GM19463 (cell line): ENCODE measurements around the gene GHRHR.

Experiments used
- ATAC-seq: cut with Tn5 transposase; IDR thresholded peaks from one replicate; pipeline ENCODE4 v1.9.1; 2021; ENCODE audit warnings: mild to moderate bottlenecking, moderate library complexity; ENCODE audit not compliant: unreplicated experiment

Gene GHRHR

DNA sequence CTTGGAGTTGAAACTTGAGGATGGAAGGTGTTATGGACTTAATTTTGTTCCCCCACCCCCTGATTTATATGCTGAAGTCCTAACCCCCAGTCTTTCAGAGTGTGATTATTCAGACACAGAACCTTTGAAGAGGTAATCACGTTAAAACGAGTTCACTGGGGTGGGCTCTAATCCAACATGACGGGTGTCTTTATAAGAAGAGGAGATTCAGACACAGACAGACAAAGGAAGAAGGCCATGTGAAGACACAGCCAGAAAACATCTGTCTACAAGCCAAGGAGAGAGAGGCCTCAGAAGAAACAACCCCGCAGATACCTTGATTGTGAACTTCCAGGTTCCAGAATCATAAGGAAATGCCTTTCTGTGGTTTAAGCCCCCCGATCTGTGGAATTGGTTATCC, 37.0 kb downstream of the GHRHR start:
- ATAC-seq: no peak

DNA sequence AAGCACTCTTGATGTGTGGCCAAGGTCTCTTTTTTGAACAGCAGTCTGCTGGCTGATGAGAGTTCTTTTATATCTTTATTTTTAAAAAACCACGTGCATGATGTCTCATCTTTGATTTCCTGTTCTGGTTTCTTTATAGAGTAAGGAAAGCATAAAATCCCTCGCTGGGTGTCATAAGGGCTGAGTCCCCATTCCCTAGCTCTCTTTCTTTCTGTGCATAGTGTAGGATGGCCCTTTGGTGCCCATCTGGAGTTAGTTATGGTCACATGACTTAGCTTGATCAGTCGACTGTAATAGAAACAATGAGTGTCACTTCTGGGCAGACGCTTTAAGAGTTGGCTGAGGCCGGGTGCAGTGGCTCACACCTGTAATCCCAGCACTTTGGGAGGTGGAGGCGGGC, 38.5 kb downstream of the GHRHR start:
- no peak for ATAC-seq

DNA sequence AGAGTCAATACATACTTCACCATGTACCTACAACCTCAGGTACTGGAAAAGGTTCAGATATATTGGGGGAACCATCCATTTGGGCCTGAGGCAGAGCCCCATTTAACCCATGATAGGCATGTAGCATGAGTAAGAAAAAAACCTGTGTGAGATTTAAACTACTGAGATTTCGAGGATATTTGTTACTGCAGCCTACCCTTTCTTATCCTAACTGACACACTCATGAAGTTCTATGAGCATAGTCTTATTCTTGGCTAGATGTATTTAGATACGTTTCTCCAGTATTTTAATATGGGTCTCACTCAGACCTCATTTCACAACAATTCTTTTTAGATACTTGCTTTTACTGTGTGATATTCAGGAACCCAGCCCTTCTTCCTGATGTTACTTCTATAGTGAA, 39.3 kb downstream of the GHRHR start:
- ATAC-seq: no peak

DNA sequence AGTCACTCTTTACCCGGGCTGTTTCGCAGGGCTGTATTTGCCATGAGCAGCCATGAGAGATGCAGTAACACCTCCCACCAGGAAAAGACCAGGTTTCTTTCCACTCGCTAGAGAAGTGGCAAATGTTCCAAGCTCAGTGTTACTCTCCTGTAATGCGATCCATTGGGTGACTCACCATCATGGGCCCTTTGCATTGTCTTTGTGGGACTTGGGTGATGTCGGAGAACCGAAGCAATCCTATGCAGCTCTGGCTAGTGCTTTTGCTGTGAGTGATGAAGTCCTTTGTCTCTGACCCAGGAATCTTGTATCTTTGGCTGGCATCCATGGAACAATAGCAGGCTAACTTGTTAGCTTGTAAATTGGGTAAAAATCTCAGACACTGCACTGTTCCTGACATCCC, 40.0 kb downstream of the GHRHR start:
- no peak for ATAC-seq

DNA sequence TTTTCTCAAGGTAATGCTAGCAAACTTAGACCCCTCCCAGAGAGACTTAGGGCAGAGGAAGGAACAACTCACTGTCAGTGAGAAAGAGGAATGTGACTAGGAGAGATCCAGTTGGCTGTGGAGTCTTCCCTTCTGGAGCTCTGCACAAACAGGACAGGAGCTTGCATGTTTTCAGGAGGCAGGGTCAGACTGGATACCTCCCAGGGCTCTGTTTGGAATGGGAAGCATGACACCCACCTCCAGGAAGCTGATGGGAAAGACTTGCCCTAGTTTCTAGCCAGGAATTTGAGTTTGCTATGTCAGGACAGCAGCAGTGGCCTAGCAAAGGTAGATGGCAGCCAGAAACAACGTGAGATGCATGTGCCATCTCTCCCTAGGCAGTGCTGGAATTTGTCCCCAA, 40.6 kb downstream of the GHRHR start:
- ATAC-seq: no peak

DNA sequence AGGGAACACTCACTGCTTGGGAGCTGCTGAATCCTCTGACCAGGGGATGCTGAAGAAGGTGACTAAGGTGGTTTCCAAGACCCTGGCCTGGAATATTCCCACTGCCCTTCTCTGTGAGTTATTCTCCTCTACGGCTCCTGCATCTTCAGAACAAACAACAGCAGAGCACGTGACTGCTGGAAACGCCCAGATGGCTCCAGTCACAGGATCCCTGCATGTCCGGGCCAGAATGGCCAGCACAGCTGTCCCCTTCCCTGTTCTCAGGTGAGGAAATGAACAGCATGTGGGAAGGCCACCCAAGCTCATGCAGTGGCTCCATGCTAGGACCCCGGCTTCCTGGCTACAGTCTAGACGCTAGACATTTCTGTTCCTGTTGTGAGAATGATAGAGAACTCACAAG, 43.1 kb downstream of the GHRHR start:
- ATAC-seq: no peak

DNA sequence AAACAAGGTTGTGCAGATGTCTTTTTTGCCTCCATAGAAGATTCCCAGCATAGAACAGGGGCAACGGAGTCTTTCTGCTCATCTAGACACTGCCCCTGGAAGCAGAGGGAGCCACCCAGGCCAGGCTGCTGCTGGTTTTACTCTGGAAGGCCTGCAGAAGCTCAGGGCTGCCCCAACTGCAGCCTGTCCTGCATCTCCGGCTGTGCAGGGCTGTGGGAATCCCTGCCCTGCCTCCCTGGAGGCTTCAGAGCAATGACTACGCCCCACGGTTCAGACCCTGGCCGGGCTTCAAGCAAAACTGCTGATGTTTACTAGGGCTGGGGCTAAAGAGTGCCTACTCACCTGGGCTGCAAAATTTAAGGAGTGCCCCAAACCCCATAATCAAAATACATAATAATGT, 43.9 kb downstream of the GHRHR start:
- no peak for ATAC-seq

DNA sequence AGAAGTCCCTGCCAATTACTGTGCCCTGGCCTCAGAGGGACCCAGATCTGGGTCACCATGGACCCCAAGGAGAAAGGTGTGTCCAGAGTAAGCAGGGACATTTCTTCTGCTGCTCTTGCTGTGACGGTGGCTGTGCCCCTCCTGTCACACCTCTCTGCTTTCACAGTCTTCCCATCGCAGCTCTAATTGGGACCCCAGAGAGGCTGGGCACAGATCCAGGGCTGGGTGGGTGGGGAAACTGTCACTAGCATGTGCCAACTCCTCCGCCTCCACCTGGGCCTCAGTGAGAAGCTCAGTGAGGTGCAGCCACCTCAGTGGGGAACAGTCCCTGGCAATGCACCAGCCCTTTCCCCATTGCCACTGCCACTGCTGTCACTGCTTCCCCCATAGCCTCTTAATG, 51.1 kb downstream of the GHRHR start:
- no peak for ATAC-seq

DNA sequence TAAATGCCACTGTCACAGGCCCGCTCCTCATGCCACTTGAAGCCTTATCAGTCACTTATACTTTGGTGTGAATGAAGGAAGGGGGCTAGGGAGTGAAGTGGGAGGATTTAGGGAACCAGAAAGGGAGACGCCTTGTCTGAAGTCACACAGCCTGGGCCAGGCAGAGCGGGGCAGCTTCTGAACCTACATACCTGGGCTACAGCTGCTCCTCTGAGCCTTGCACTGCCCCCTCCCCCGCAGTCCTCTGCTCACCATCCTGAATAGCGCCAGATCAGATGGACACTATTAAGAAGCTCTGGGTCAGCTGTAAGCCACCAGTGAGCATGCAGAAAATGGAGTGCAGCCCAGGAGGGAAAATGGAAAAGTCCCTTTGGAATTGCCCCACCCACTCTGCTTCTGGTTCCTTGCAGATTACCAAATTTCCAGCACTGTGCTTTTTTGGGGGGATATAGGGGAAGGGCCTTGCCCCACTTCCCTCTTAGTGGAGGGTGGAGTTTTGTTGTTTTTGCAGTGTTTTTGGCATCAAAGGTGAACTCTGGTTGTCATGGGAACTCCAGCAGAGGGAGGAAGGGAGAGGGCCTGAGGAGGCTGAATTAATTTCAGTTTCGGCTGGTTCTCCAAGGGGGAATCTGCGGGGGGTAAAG, 53.4 kb downstream of the GHRHR start:
- no peak for ATAC-seq

DNA sequence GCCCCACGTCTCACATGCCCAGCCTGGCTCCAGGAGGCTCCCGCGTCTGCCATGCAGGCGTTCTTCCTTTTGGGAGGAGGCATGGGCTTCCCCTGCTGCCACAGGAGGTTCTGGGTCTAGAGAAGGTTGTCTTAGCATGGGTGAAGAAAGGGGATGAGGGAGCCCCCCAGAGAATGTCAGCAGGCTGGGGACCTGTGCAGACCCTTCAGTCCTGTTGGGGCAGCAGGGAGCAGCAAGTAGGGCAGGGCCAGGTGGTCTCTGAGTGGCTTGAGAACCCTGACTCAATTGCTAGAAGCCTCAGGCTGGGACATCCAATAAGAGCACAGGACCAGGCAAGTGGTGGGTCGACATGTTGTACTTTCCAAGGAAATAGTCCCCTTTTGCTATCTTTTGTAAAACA, 54.0 kb downstream of the GHRHR start:
- no peak for ATAC-seq

DNA sequence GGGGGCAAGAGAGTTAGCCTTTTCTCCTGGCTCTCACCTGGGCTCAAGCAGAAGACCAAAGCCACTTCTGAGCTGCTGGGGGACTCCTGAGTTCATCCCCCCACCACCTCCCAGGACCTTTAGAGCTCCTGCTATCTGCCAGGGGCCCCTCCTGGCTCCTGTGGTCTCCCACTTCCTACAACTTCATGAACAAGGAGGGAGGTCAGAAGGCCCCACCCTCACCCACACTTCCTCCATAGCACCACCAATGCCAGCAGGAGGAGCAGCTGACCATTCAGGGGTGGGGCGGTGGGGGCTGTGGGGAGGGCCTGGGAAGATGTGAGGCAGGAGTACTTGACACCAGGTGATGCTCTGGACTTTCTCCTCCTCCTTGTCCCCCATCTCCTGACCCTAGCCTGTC, 55.8 kb downstream of the GHRHR start:
- ATAC-seq: no peak

DNA sequence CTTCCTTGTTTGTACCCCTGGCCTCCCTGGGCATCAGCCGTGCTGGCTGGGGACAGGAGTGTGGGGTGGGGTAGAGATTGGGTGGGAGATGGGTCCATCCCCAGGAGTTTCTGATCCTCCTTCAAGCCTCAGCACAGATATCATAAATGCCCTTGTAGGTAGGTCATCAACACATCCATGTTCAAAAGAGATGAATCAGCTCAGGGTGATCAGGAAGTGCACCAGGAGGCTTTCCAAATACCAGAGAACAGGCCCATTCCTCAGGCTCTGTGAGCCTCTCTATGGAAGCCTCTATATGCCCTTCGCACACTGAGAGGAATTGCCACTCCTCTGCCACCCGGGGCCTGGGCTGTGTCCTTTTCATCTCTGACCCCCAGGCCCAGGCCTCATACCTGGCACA, 56.4 kb downstream of the GHRHR start:
- no peak for ATAC-seq

DNA sequence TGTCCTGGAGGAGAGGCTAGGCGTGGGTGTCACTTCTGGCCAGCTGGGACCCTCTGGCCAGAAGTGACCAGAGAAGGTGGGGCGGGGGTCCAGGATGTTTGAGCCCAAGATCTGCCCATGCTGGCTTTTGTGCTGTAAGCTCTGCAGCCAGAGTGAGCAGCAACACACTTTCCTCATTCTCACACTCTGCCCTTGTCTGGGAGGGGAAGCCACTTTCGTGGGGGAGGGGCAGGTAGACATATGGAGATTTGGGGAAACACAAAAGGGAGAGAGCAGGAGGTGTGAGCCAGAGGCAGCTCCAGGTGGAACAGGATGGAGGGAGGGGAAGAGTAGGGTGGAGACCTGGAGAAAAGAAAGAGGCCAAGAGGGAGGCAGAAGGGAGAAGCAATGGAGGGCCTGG, 56.9 kb downstream of the GHRHR start:
- no peak for ATAC-seq

DNA sequence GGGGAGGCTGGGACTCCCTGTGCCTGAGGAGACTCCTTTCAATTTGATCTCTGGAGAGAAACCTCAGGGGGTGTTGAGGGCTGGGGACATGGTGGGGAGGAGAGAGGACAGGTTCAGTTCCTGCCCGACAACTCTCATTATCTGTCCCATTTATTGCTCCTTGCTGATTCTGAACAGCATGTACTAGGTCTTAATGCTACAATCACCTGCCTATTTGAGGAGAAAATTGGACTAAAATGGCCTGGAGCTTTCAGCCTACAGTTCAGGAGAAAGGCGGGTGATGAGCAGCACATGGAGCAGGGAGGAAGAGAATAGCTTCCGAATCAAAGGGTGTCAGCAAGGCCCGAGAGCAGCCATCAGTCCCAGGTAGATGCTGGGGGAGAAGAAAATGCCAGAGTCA, 58.4 kb downstream of the GHRHR start:
- ATAC-seq: no peak

DNA sequence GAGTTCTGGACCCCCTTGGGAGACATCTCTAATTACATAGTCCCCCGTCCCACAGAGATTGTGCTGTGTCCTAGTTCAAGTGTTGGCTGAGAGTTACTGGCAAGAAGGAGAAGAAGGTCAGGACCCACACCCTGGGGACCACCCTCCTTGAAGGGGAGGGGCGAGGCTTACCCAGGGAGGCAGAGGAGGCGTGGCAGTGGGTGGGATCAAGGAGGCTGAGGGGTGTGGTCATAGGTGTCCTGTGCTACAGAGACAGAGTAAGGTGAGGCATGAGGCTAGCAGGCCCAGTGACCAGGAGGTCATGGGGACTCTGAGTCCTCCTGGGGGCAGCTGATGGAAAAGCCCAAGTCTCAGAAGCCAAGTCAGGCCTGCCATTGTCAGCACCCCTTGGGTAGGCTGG, 59.0 kb downstream of the GHRHR start:
- no peak for ATAC-seq

DNA sequence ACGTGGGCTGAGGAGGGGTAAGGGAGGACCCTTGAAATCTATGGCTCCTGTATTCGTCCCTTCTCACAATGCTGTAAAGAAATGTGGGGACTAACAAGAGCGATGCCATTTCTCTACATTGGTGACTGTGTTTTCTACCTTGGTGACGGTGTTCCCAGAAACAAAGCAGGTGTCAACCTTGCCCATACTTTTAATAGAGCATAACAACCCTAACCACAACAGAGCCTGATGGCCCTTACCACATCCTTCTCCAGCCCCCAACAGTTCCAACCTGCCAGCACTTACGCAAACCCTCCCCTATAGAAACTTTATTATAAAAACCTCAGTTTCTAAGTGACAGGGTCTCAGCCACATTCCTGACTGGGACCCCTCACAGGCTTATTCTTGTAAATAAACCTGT, 60.1 kb downstream of the GHRHR start:
- no peak for ATAC-seq

DNA sequence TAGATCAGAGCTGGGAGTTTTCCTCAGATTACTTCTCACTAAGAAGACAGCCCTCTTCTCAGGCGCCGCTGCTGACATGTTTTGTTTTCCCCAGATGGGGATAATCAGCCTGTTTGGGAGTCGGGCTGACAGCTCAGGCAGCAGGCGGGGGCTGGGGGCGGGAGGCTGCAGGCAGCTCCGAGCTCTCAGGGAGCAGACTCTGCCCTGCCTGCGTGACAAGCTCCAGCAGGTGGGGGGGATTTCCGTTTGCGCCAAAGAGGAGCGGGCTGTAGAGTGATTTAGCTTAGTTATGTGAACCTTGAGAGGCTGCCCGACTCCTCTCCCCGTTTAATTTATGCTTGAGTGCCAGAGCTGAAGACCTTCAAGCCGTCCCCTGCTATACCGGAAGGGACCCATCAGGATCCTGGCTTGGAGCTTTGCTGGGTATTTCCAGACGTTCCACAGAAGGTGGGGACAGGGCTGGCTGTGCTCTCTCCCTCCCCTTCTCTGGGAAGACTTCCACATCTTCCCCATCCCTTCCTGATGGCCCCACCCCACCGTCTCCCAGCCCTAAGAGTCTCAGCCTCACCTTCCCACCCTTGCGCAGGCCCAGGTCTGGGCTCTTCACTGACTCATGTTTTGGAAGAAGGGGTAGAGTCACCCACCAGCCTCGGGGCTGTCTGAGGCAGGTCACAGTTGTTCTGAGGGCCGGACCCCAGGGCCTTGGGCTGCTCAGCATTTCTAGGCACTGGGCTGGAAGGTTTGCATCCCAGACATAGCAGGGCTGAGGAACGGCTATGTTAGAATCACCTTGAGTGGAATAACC, 63.6 kb downstream of the GHRHR start:
- peak; percentile 72 for ATAC-seq

DNA sequence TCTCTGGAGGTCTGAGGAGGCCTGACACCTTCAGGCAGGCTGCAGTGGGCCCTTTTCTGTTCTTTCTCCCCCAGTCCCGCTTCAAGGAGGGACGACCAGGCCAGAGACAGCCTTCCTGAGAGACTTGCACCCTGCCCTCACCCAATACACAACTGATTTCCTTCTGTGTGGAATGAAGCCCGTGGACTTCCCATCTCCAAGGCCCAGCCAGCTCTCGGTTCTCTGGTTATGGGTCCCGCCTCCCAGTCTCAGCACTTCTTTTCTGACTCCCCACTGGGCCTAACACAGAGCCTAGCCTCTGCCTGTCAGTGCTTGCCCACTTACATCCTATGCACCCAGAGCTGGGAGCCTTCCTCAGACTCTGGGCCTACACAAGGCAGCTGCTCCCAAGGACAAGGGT, 64.3 kb downstream of the GHRHR start:
- no peak for ATAC-seq

DNA sequence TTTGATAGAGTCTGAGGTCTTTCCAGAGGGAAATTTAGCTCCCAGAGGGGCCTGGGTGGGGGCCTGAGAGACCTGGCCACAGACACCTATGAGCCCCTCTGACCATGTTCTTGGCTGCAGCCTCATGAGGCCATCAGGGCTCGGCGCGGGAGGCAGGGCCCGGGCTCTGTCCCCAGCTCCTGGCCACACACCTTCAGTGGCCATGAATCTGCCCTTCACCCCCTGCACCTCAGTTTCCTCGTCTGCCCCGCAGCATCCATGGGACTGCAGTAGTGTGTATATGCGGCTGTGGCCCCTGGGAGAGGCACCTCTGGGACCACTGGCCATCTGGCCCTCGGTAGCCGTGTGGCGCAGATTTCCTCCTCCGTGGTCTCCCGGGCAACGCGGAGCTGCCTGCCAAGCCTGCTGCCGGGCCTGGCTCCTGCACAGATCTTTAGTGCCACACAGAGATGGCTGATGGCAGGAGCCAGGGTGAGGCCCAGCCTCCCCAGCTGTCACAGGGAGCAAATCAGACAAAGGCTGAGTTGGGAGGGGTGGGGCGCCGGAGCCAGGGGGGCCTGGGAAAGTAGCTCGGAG, 64.8 kb downstream of the GHRHR start:
- no peak for ATAC-seq
